ENCODE results near the gene SAMD5. TPM values are rescaled to one million over a fixed set of nuclear protein-coding genes. Genes with fewer than 3 reads are reported as not detected.
A peak's percentile ranks its signal among the peaks of the same experiment; 100 is the strongest.

SAMD5 gene
- total RNA-seq, 2 donors from 2014 or later = not detected

GRCh38 chr6:147508866-147509608 lies 547 bp downstream of the SAMD5 start:
- Mint-ChIP-seq H3K27me3 (peaks cover 48% of the 10 kb centered on the region), H3K27ac (no peak overlapping the region), H3K36me3 (ENCODE audit: low read depth) (no peaks in the 10 kb centered on the region), H3K4me3 (peak overlapping the region; percentile 88), H3K4me1 (peaks cover 15% of the 10 kb centered on the region)
- ATAC-seq (no peak), DNase-seq (no peak)
- no peaks in the 10 kb centered on the region for H3K9me3 ChIP-seq (ENCODE audit: control insufficient read depth, low read length, poor library complexity, severe bottlenecking)

GRCh38 chr6:147509891-147510290 lies 1.4 kb downstream of the SAMD5 start:
- peak overlapping the region; percentile 77 for H3K4me3 Mint-ChIP-seq
- H3K27me3 Mint-ChIP-seq = peaks cover 46% of the 10 kb centered on the region

GRCh38 chr6:147510929-147511590 lies 2.6 kb downstream of the SAMD5 start:
- Mint-ChIP-seq H3K27me3 (peaks cover 35% of the 10 kb centered on the region), H3K36me3 (ENCODE audit: low read depth) (no peaks in the 10 kb centered on the region), H3K27ac (no peak overlapping the region), H3K4me1 (peaks cover 15% of the 10 kb centered on the region), H3K4me3 (no peak overlapping the region)
- ATAC-seq (no peak), DNase-seq (no peak)
- no peaks in the 10 kb centered on the region for H3K9me3 ChIP-seq (ENCODE audit: control insufficient read depth, low read length, poor library complexity, severe bottlenecking)

More at GRCh38 chr6:147509891-147510290, 1.4 kb downstream of the SAMD5 start:
- H3K36me3 Mint-ChIP-seq (ENCODE audit: low read depth) = no peaks in the 10 kb centered on the region
- no peak overlapping the region for H3K27ac Mint-ChIP-seq
- DNase-seq (no peak), ATAC-seq (no peak)
- H3K9me3 ChIP-seq (ENCODE audit: control insufficient read depth, low read length, poor library complexity, severe bottlenecking) = no peaks in the 10 kb centered on the region
- peaks cover 15% of the 10 kb centered on the region for H3K4me1 Mint-ChIP-seq

- DNase-seq (no peak), ATAC-seq (no peak)
- no peaks in the 10 kb centered on the region for H3K9me3 ChIP-seq (ENCODE audit: control insufficient read depth, low read length, poor library complexity, severe bottlenecking)
- H3K4me3 Mint-ChIP-seq = no peak overlapping the region
- H3K4me1 Mint-ChIP-seq = peaks cover 5% of the 10 kb centered on the region
- no peak overlapping the region for H3K27ac Mint-ChIP-seq
- no peaks in the 10 kb centered on the region for H3K36me3 Mint-ChIP-seq (ENCODE audit: low read depth)
- H3K27me3 Mint-ChIP-seq = peaks cover 14% of the 10 kb centered on the region
Measured at GRCh38 chr6:147514831-147515230, 6.3 kb downstream of the SAMD5 start.

- Mint-ChIP-seq H3K4me1 (peaks cover 3% of the 10 kb centered on the region), H3K4me3 (no peak overlapping the region), H3K36me3 (ENCODE audit: low read depth) (no peaks in the 10 kb centered on the region), H3K27ac (no peak overlapping the region), H3K27me3 (peaks cover 9% of the 10 kb centered on the region)
- ATAC-seq = no peak
- no peaks in the 10 kb centered on the region for H3K9me3 ChIP-seq (ENCODE audit: control insufficient read depth, low read length, poor library complexity, severe bottlenecking)
- no peak for DNase-seq
Measured at GRCh38 chr6:147515327-147515726, 6.8 kb downstream of the SAMD5 start.

- H3K36me3 Mint-ChIP-seq (ENCODE audit: low read depth) = peaks cover 2% of the 10 kb centered on the region
- H3K4me1 Mint-ChIP-seq = no peaks in the 10 kb centered on the region
- ATAC-seq = no peak
- peaks cover 50% of the 10 kb centered on the region for H3K27me3 Mint-ChIP-seq
- H3K4me3 Mint-ChIP-seq = no peak overlapping the region
- no peak for DNase-seq
- no peak overlapping the region for H3K27ac Mint-ChIP-seq
- H3K9me3 ChIP-seq (ENCODE audit: control insufficient read depth, low read length, poor library complexity, severe bottlenecking) = no peaks in the 10 kb centered on the region
Measured at GRCh38 chr6:147522597-147522996, 14.1 kb downstream of the SAMD5 start.

GRCh38 chr6:147525519-147526209 lies 17.2 kb downstream of the SAMD5 start:
- Mint-ChIP-seq H3K27ac (no peak overlapping the region), H3K27me3 (peaks cover 50% of the 10 kb centered on the region), H3K36me3 (ENCODE audit: low read depth) (peaks cover 2% of the 10 kb centered on the region), H3K4me3 (no peak overlapping the region), H3K4me1 (no peaks in the 10 kb centered on the region)
- no peaks in the 10 kb centered on the region for H3K9me3 ChIP-seq (ENCODE audit: control insufficient read depth, low read length, poor library complexity, severe bottlenecking)
- no peak for ATAC-seq
- DNase-seq = no peak

GRCh38 chr6:147527197-147527596 lies 18.7 kb downstream of the SAMD5 start:
- Mint-ChIP-seq H3K36me3 (ENCODE audit: low read depth) (peaks cover 2% of the 10 kb centered on the region), H3K4me3 (no peak overlapping the region), H3K4me1 (peaks cover 2% of the 10 kb centered on the region), H3K27me3 (peaks cover 45% of the 10 kb centered on the region), H3K27ac (no peak overlapping the region)
- ATAC-seq = no peak
- no peak for DNase-seq
- H3K9me3 ChIP-seq (ENCODE audit: control insufficient read depth, low read length, poor library complexity, severe bottlenecking) = no peaks in the 10 kb centered on the region

- ATAC-seq (no peak), DNase-seq (no peak)
- Mint-ChIP-seq H3K36me3 (ENCODE audit: low read depth) (peaks cover 2% of the 10 kb centered on the region), H3K27ac (no peak overlapping the region), H3K4me1 (peaks cover 2% of the 10 kb centered on the region), H3K4me3 (no peak overlapping the region), H3K27me3 (peaks cover 43% of the 10 kb centered on the region)
- no peaks in the 10 kb centered on the region for H3K9me3 ChIP-seq (ENCODE audit: control insufficient read depth, low read length, poor library complexity, severe bottlenecking)
Measured at GRCh38 chr6:147528511-147529145, 20.1 kb downstream of the SAMD5 start.

- H3K9me3 ChIP-seq (ENCODE audit: control insufficient read depth, low read length, poor library complexity, severe bottlenecking) = no peaks in the 10 kb centered on the region
- Mint-ChIP-seq H3K36me3 (ENCODE audit: low read depth) (no peaks in the 10 kb centered on the region), H3K4me3 (no peak overlapping the region), H3K4me1 (peaks cover 2% of the 10 kb centered on the region), H3K27ac (no peak overlapping the region), H3K27me3 (peaks cover 32% of the 10 kb centered on the region)
- ATAC-seq (peak; percentile 65), DNase-seq (no peak)
Measured at GRCh38 chr6:147530132-147531060, 21.9 kb downstream of the SAMD5 start.

GRCh38 chr6:147531321-147531720 lies 22.8 kb downstream of the SAMD5 start:
- no peaks in the 10 kb centered on the region for H3K9me3 ChIP-seq (ENCODE audit: control insufficient read depth, low read length, poor library complexity, severe bottlenecking)
- Mint-ChIP-seq H3K27ac (no peak overlapping the region), H3K27me3 (peaks cover 25% of the 10 kb centered on the region), H3K4me1 (peaks cover 2% of the 10 kb centered on the region), H3K4me3 (no peak overlapping the region), H3K36me3 (ENCODE audit: low read depth) (no peaks in the 10 kb centered on the region)
- ATAC-seq (no peak), DNase-seq (no peak)

GRCh38 chr6:147534116-147534860 lies 25.8 kb downstream of the SAMD5 start:
- DNase-seq (no peak), ATAC-seq (no peak)
- Mint-ChIP-seq H3K36me3 (ENCODE audit: low read depth) (no peaks in the 10 kb centered on the region), H3K4me1 (peaks cover 2% of the 10 kb centered on the region), H3K4me3 (no peak overlapping the region), H3K27ac (no peak overlapping the region), H3K27me3 (peaks cover 22% of the 10 kb centered on the region)
- no peaks in the 10 kb centered on the region for H3K9me3 ChIP-seq (ENCODE audit: control insufficient read depth, low read length, poor library complexity, severe bottlenecking)

All from T-helper 17 cell (primary cell).